ENCODE results near the gene WRAP73.

The WRAP73 gene

GRCh38 chr1:3669421-3669821 is 19.5 kb upstream of the WRAP73 start:
- peak in 1 of 2 donors; percentile 54 for DNase-seq
- Histone ChIP-seq H3K4me1 (peaks cover 0 to 10% (median 0%) of the 10 kb centered on the region in 4 donors), H3K36me3 (no peaks in the 10 kb centered on the region), H3K9me3 (no peaks in the 10 kb centered on the region), H3K27me3 (peaks cover 0 to 64% of the 10 kb centered on the region in 2 donors), H3K27ac (no peak overlapping the region), H3K4me3 (no peak overlapping the region)
- TF ChIP-seq, protein P1, sequence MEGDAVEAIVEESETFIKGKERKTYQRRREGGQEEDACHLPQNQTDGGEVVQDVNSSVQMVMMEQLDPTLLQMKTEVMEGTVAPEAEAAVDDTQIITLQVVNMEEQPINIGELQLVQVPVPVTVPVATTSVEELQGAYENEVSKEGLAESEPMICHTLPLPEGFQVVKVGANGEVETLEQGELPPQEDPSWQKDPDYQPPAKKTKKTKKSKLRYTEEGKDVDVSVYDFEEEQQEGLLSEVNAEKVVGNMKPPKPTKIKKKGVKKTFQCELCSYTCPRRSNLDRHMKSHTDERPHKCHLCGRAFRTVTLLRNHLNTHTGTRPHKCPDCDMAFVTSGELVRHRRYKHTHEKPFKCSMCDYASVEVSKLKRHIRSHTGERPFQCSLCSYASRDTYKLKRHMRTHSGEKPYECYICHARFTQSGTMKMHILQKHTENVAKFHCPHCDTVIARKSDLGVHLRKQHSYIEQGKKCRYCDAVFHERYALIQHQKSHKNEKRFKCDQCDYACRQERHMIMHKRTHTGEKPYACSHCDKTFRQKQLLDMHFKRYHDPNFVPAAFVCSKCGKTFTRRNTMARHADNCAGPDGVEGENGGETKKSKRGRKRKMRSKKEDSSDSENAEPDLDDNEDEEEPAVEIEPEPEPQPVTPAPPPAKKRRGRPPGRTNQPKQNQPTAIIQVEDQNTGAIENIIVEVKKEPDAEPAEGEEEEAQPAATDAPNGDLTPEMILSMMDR (IDR thresholded peaks at IDR 0.05): no peak
- intact Hi-C loops (cut with DNase I; ENCODE audit: low total_unique reads): no loop called here

- Histone ChIP-seq H3K27ac (no peak overlapping the region), H3K36me3 (no peaks in the 10 kb centered on the region), H3K27me3 (peaks cover 0 to 64% of the 10 kb centered on the region in 2 donors), H3K9me3 (no peaks in the 10 kb centered on the region), H3K4me3 (no peak overlapping the region), H3K4me1 (peaks cover 0 to 10% (median 0%) of the 10 kb centered on the region in 4 donors)
- TF ChIP-seq, protein P1 (IDR thresholded peaks at IDR 0.05): no peak
- intact Hi-C loops (cut with DNase I; ENCODE audit: low total_unique reads): no loop called here
- DNase-seq: peak; percentile 32 to 70
These were observed 18.8 kb upstream of the WRAP73 start for GRCh38 chr1:3668585-3669300.

DNA sequence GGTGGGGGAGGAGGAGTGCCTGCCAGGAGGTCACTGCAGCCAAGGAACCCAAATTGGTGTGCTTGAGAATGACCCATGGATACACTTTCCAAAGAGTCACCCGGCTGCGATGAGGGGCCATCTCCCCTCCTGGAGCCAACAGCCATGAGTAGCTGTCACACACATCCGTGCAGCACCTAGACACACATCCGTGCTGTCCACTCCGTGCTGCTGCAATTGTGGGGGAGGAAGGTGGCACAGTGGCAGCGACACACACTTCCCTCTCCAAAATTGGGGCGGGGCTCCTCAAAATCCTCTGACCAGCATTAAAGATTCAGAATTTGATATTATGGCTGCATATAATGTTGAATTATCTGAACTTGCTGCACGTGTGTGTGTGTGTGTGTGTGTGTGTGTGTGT is 18.2 kb upstream of the WRAP73 start:
- H3K36me3 ChIP-seq: no peaks in the 10 kb centered on the region
- peaks cover 0 to 10% (median 0%) of the 10 kb centered on the region in 4 donors for H3K4me1 ChIP-seq
- H3K27ac ChIP-seq: no peak overlapping the region
- no peaks in the 10 kb centered on the region for H3K9me3 ChIP-seq
- H3K4me3 ChIP-seq: no peak overlapping the region
- intact Hi-C loops (cut with DNase I; ENCODE audit: low total_unique reads): no loop called here
- TF ChIP-seq, protein P1 (IDR thresholded peaks at IDR 0.05): no peak
- no peak for DNase-seq
- peaks cover 0 to 65% of the 10 kb centered on the region in 2 donors for H3K27me3 ChIP-seq

DNA sequence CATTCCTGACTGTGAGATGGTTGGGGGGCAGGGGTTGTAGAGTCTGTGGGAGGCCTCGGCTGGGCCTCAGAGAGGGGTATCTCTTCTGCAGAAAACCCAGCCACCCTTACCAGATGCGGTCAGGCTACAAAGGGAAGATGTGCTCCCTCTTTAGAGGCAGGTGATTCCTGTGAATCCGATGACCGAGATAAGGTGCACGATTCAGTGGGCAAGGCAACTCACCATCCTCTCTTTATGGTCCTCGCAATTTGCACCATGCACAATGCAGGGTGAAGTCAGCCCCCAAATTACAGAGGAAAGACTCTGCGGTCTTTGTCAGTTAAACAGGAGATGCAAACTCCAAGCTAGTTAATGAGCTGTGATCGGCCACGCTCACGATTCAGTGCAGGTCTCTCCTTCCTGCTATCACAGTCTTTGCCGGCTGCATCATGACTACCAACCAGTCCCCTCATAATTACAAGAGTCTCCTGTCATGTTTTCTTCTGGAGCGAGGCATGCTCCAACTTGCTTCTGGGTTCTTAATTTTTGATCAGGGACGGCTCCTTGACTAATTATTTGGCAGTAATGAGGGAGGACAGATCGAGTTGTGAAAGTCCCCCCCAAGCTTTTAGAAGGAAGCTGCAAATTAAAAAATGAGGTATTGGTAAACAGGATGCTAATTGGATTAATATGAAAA is 14.9 kb upstream of the WRAP73 start:
- no peaks in the 10 kb centered on the region for H3K36me3 ChIP-seq
- TF ChIP-seq, protein P1 (IDR thresholded peaks at IDR 0.05): no peak
- H3K4me3 ChIP-seq: no peak overlapping the region
- no peak overlapping the region for H3K27ac ChIP-seq
- H3K27me3 ChIP-seq: peaks cover 0 to 44% of the 10 kb centered on the region in 2 donors
- no peaks in the 10 kb centered on the region for H3K9me3 ChIP-seq
- intact Hi-C loops (cut with DNase I; ENCODE audit: low total_unique reads): no loop called here
- H3K4me1 ChIP-seq: peaks cover 0 to 10% (median 0%) of the 10 kb centered on the region in 4 donors
- DNase-seq: no peak

DNA sequence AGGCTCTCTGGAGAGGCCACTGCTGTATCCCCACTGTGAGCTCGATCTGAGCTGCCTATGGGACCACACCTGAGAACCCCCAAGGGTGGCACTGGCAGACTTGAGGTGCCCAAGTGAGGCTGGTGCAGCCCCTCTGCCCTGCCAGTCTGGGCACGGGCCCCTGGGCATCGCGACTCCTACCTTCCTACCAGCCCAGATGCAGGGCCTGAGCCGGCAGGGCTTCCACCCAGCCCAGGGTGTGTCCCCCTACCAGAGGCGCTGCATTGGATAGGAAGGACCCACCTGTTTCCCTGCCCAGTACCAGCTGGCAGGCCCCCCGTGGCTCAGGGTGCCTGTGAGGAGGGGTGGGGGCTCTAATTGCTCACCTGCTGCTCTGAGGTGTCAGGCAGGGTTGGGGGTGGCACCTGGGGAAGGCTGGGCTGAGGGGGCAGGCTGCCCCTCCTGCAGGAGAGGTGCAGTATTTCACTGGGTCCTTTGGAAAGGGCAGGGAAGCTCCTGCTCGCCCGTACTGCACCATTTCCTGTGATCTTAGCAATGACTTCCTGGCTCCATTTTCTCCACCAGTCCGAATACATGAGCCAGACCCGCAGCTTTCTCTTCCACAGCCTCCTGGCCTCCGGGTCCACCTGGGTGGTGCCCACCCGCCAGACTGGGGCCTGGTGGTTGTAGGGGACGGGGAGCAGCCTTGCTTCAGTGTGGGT is 14.2 kb upstream of the WRAP73 start:
- intact Hi-C loops (cut with DNase I; ENCODE audit: low total_unique reads): no loop called here
- peak in 1 of 2 donors; percentile 56 for DNase-seq
- Histone ChIP-seq H3K4me1 (peaks cover 0 to 8% (median 0%) of the 10 kb centered on the region in 4 donors), H3K4me3 (no peak overlapping the region), H3K36me3 (no peaks in the 10 kb centered on the region), H3K27me3 (peaks cover 0 to 39% of the 10 kb centered on the region in 2 donors), H3K9me3 (no peaks in the 10 kb centered on the region), H3K27ac (no peak overlapping the region)
- TF ChIP-seq, protein P1 (IDR thresholded peaks at IDR 0.05): no peak
